IPS DF 4.7 (cell line): Measurements from ENCODE around the gene MTG2.

Experiments
- DNase-seq: peaks from one replicate; pipeline ENCODE4 v3.0.0-alpha.2; 2013; ENCODE audit warnings: low spot score; ENCODE audit errors: extremely low read depth

The MTG2 gene

GRCh38 chr20:62234339-62234738 lies 51.5 kb downstream of the MTG2 start:
- DNase-seq, result no peak

DNA sequence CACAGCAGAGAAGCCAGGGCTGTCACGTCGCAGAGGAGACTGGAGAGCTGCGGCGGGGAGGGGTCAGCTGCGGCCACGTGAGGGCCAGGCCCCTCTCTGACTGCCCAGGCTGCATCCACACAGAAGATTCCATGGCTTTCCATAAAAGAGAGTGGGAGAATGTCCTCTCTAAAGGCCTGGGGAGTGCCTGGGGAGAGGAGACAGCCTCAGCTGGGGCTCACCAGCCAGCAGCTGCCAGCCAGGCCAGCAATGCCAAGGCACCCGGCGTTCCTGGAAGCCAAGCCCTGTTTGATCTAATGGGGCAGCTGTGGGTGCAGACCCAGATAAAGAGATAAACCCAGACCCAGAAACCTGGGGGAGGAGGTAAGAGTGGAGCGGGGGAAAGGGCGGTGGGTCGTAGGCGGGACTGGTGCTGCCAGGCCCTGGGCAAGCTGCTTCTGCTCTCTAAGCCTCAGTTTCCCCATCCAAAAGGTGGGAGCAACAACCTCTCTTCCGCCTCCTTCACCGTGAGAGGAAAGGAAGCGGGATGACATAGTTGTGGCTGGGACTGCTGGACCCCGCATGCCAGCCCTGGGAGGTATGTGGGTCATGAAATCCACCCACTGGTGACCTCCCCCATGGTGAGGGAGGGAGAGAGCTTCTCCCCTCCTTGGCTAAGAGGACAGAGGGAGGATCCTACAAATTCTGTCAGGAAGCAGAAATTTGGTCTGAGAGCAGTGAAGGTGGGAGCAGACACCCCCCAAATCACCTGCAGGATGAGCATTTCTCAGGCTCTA lies 52.4 kb downstream of the MTG2 start:
- no peak for DNase-seq

GRCh38 chr20:62235777-62236157 lies 52.9 kb downstream of the MTG2 start:
- DNase-seq, result no peak

- DNase-seq, result no peak
Measured at GRCh38 chr20:62236200-62236599, 53.4 kb downstream of the MTG2 start.

DNA sequence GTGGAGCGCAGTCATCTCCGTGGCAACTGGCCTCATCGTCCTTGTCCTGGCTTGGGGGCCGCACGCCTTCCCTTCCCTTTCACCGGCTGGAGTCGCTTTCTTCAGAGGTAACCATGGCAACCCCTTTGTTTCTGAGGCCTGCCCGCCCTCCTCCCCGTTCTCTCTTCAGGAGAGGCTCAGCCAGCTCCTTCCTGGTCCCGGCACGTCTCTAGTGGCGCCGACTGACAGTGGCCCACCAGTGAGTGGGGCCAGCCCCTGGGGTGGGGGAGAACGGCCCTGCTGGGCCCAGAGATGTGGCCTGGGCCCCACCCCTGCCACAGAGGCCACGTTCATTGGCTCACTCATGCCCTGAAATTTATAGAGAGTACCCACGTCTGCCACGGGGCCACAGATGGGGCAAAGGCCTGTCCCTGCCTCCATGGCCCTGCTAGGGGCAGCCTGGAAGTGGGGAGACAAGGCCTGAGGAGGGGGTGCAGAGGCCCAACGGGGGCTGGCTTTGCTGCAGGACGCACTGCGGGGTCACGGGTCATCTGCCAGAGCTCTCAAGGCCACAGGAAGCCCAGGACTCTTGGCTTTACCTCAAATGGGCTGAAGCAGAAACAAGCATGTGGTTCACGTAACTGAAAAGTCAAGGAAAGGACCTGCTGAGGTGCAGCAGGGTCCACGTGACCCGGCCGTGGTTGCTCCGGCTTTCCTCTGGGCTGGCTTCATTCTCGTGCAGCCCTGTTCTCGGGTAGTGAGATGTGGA lies 54.1 kb downstream of the MTG2 start:
- DNase-seq, result no peak

GRCh38 chr20:62237514-62237800 lies 54.6 kb downstream of the MTG2 start:
- no peak for DNase-seq

DNA sequence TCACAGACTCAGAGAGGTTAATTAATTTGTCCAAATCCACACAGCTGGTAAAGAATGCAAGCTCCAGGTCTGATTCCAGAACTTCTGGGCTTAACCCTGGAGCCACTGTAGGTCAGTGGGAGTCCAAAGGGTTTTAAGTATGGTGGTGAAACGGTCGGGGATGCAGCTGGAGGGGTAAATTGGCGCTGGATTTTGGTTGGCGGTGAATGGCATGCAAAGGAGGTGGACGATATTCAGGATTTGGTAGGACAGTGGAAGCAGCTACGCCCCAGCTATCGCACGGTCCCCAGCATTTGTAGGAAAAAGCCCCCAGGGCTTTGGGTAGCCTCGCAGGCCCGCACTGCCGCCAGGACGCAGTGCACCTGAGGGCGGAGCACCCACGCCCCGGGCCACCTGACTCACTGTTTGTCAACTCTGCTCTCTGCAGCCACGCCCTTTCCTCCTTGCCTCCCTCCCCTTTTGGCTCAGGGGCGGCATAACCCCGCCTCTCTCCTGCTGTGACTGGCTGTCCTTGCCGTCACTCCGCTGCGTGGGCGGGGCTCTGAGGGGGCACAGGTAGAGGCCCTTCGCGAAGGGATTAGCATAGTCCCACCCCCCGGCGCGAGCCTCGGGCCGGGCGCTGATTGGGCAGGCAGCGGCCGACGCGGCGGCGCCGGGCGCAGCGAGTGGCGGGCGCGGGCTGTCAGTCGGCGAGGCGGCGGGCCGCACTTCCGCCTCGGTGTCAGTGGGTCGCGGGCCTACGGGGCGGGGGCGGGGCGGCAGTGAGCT lies 55.2 kb downstream of the MTG2 start, which contains the start of gene OSBPL2:
TSS of gene OSBPL2 (plus strand) at position 721 of the 768 bp plus-strand sequence. CDS start 17,664 bp downstream, outside the sequence.
- peak; percentile 69 for DNase-seq

GRCh38 chr20:62238569-62239277 lies 55.9 kb downstream of the MTG2 start:
- no peak for DNase-seq

DNA sequence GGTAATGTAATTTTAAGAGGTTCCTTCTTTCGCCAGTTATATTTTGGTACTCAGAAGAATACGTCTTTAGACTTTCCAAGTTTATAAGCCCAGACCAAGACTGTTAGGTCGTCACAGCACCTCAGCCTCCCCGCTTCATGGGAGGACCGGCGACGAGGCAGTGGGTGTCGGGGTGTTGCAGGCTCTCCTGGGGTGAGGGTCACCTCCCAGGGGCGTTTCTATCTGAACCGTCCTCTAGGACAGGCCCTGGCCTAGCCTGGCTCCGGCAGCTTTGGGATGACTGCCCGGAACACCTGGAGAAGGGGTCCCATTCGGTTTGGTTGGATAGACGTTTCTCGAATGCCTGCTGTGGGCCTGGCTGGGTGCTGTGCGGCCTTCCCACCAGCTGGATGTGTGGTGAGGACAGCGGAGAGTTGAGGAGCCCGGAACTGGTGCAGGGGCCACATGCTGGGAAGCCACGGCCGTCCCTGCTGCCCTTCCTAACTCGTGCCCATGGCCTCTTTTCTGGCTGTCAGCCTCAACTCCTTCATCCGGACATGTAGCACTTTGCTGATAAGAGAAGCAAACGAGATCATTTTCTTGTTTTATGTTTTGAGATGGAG lies 56.6 kb downstream of the MTG2 start:
- no peak for DNase-seq

DNA sequence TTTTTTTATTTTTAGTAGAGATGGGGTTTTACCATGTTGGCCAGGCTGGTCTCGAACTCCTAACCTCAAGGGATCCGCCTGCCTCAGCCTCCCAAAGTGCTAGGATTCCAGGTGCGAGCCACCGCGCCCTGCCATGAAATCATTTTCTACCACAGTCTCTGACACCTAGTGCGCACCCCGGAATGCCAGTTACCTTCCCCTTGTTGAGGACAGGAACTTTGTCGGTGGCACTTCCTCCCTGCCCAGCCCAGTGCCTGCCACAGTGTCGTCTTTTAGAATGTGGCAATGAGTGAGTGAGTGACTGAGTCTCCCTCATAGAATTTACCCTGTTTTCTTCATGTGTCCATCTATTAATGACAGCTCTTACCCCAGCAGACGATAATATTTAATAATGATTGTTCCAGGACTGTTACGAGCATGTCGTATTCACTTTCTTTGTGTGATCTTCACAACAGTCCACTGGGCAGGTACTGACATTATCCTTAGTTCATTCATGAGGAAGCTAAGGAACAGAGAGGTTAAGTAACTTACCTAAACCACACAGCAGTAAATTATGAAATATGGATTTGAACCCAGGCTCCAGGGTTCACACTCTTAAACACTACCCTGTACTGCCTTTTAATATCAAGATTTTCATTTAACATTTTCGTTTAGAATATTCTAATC lies 57.3 kb downstream of the MTG2 start:
- DNase-seq, result no peak

DNA sequence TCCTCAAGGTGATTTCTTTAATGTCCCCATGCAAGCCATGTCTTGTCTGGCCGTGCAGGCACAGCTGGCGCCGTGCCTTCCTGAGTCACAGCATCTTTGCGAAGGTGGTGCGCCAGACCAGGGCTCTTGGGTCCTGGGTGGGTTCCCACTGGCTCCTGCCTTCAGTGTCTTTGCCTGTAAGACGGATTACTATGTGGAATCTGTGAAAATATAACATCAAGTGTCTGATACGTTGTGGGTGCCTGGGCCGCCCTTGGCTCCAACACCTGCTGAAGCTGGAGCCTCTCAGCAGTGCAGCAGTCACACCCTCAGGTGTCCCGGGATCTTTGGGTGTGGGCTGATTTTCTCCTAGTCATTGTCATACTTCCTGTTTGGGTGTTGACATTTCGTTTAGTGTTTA lies 58.7 kb downstream of the MTG2 start:
- DNase-seq, result no peak

- no peak for DNase-seq
Measured at GRCh38 chr20:62242176-62242575, 59.3 kb downstream of the MTG2 start.

DNA sequence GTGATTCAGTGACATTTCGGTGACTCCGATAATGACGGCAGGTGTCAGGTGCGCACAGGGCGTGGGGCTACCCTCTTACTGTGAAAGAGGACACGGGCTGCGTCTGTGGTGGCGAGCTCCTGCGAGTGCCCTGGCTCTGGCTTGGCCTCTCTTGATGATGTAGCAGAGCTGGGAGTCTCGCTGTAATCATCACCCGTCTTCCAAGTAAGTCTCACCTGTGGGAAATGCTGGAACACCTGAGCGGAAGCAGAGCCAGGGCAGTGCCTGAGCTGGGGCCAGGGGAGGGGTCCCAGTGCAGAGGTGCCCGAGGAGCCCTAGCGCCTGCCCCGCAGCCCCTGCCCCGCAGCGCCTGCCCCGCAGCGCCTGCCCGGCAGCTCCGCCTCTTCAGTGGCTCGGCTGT lies 60.3 kb downstream of the MTG2 start:
- DNase-seq, result no peak

DNA sequence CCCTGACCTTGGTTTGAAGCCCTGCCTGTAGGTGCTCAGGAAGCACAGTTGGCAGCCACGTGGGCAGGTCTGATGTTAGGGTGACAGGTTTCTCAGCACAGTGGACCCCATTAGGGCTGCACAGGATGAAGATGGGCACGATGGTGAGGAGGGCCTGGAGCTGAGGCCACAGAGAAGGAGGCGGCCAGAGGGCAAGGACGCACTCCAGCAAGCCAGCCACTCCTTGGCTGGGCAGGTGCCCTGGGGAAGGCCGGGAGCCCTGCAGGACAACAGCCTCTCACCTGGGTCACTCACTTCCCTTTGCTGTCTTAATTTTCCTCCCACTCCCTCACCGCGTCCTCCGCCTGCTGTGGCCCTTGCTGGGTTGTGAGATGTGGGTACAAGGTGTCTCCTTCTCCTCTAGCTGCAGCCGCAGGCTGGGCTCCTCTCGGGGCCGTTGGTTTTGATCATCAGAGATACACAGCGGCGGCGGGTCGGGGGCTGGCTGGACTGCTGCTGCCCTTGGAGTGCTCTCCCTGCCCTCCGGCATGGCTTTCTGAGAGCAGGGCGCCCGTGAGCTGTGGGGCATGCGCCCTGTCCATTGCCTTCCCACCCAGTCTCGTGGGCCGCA lies 61.2 kb downstream of the MTG2 start:
- no peak for DNase-seq

DNA sequence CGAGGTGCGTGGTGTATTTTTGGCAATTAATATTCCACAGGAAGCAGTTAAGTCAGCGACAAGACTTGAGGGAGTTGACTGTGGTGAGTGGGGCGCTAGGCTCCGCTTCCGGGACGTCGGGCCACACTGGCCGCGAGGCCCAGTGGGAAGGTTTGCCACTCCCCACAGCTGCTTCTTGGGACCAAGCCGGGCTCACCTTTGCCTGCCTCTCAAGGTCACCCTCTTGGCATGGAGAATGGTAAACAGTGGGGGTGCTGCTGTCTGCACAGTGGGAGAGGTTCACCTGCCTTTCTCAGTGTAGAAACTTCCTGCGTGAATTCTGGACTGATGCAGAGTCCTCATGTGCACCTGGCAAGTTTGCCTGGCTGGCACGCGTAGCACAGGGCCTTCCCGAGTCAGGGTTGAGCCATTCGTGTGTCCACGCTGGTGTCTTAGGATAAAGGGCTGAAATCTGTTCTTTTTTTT lies 61.8 kb downstream of the MTG2 start:
- no peak for DNase-seq

GRCh38 chr20:62245911-62246280 lies 63.1 kb downstream of the MTG2 start:
- no peak for DNase-seq

GRCh38 chr20:62246431-62246830 lies 63.6 kb downstream of the MTG2 start:
- no peak for DNase-seq

DNA sequence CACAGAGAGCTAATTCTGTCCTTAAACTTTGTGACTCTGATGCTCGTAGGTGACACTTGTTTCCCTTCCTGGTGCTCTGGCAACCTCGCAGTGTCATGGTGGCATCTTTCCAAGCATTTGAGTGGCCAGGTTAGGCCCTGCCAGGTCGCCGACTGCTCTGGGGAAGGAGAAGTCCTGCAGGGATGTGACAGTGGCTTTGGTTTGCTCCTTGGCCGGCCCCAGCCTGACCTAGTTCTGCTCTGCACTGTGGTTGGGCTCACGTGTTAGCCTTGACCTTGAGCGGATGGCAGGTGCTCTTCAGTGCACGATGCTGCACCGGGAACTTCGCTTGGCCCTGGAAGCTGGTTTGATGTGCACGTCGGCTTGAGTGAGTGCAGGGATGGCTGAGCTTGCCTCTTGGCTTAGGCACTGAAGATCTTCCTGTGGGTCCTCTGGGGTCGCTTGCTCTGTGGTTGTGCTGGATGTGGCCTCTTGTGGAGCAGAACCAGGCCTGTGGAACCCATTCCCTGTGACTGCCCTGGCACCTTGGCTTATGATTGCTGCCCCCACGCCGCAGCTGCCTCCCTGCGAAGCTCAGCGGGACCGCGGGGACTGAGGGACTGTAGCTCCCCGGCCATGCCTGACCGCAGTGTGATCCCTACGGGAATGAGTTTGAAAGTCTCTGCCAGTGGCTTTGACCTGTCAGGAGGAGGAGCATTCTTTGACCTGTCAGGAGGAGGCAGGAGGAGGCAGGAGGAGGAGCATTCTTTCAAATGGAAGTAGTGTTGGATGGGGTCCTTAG lies 64.2 kb downstream of the MTG2 start:
- no peak for DNase-seq

- DNase-seq, result no peak
Measured at GRCh38 chr20:62248890-62249560, 66.2 kb downstream of the MTG2 start.
